GM23338 (cell line): ENCODE data around the gene RYR1. TPM values are rescaled to one million over a fixed set of nuclear protein-coding genes. Genes with fewer than 3 reads are reported as not detected.
A peak's percentile ranks its signal among the peaks of the same experiment; 100 is the strongest.

ENCODE experiments used
- ATAC-seq: fragments of 200-7000 bp; cut with Tn5 transposase; 3 replicates; pipeline ENCODE4 v1.9.1; 2020
- DNase-seq: peaks from one replicate; pipeline ENCODE4 v3.0.0-alpha.2; 2015; ENCODE audit warnings: low spot score
- H2AFZ ChIP-seq: fragments of 200-600 bp; sonication (generic); 2 replicates; pipeline ENCODE4 v1.8.0; 2016; ENCODE audit warnings: antibody characterized with exemption, mild to moderate bottlenecking, moderate library complexity
- H3F3A ChIP-seq: fragments of 200-600 bp; sonication (generic); replicated peaks from 2 replicates; pipeline ENCODE4 v1.8.0; 2017; ENCODE audit warnings: antibody characterized with exemption, mixed run types, low read depth
- H3K27ac ChIP-seq: fragments of 200-600 bp; sonication (generic); 2 replicates; pipeline ENCODE4 v1.6.1; 2016; ENCODE audit warnings: low read depth
- H3K27me3 ChIP-seq: fragments of 200-600 bp; sonication (generic); 2 replicates; pipeline ENCODE4 v1.8.0; 2016; ENCODE audit warnings: mild to moderate bottlenecking, mixed run types, moderate library complexity; ENCODE audit not compliant: insufficient read depth
- H3K36me3 ChIP-seq: fragments of 200-600 bp; sonication (generic); 2 replicates; pipeline ENCODE4 v1.8.0; 2016; ENCODE audit warnings: mild to moderate bottlenecking; ENCODE audit not compliant: insufficient read depth
- H3K4me1 ChIP-seq: fragments of 200-600 bp; sonication (generic); 2 replicates; pipeline ENCODE4 v1.8.0; 2016; ENCODE audit warnings: mild to moderate bottlenecking, moderate library complexity; ENCODE audit not compliant: insufficient read depth
- H3K4me2 ChIP-seq: fragments of 200-600 bp; sonication (generic); 2 replicates; pipeline ENCODE4 v1.7.1; 2017; ENCODE audit warnings: mixed run types
- H3K4me3 ChIP-seq: fragments of 200-600 bp; sonication (generic); 2 replicates; pipeline ENCODE4 v1.6.1; 2016; ENCODE audit warnings: mixed run types
- H3K79me2 ChIP-seq: fragments of 200-600 bp; sonication (generic); replicated peaks from 2 replicates; pipeline ENCODE4 v1.8.0; 2017; ENCODE audit warnings: mild to moderate bottlenecking; ENCODE audit not compliant: insufficient read depth
- H3K9me2 ChIP-seq: fragments of 200-600 bp; sonication (generic); 2 replicates; pipeline ENCODE4 v1.8.0; 2017; ENCODE audit not compliant: insufficient read depth
- H4K20me1 ChIP-seq: fragments of 200-600 bp; sonication (generic); replicated peaks from 2 replicates; pipeline ENCODE4 v1.8.0; 2017; ENCODE audit warnings: mild to moderate bottlenecking; ENCODE audit not compliant: insufficient read depth
- H3K27ac Mint-ChIP-seq: 2 replicates; pipeline ENCODE4 v1.8.0; 2020; ENCODE audit warnings: inconsistent platforms, mild to moderate bottlenecking, moderate library complexity, mixed read lengths
- H3K27me3 Mint-ChIP-seq: 3 replicates; pipeline ENCODE4 v1.8.0; 2022; ENCODE audit warnings: low read depth, mild to moderate bottlenecking, moderate library complexity, mixed read lengths, inconsistent platforms; ENCODE audit not compliant: insufficient read depth, poor library complexity
- H3K36me3 Mint-ChIP-seq: 3 replicates; pipeline ENCODE4 v1.8.0; 2021; ENCODE audit warnings: low read depth, mild to moderate bottlenecking, inconsistent platforms, moderate library complexity, mixed read lengths
- H3K4me1 Mint-ChIP-seq: 3 replicates; pipeline ENCODE4 v1.8.0; 2020; ENCODE audit warnings: mild to moderate bottlenecking, inconsistent platforms, mixed read lengths
- H3K4me3 Mint-ChIP-seq: 3 replicates; pipeline ENCODE4 v1.8.0; 2021; ENCODE audit warnings: moderate library complexity, mild to moderate bottlenecking, inconsistent platforms, mixed read lengths
- H3K9me3 Mint-ChIP-seq: 3 replicates; pipeline ENCODE4 v1.8.0; 2020; ENCODE audit warnings: moderate library complexity, mild to moderate bottlenecking, inconsistent platforms, mixed read lengths
- CREB1 ChIP-seq: fragments of 250-450 bp; sonication (Bioruptor Pico); IDR thresholded peaks from 2 replicates; pipeline ENCODE4 v1.5.0; 2020; ENCODE audit warnings: low read depth, mild to moderate bottlenecking, moderate library complexity
- ETS1 ChIP-seq: IDR thresholded peaks from 2 replicates; pipeline ENCODE4 v1.6.1; 2016; ENCODE audit warnings: antibody characterized with exemption
- EZH2 ChIP-seq: fragments of 200-600 bp; sonication (generic); IDR thresholded peaks from one replicate; pipeline ENCODE4 v1.8.0; 2017; ENCODE audit warnings: antibody characterized with exemption, mild to moderate bottlenecking, low read depth; ENCODE audit not compliant: unreplicated experiment
- EZH2phosphoT487 ChIP-seq: fragments of 200-600 bp; sonication (generic); IDR thresholded peaks from one replicate; pipeline ENCODE4 v1.8.1; 2018; ENCODE audit warnings: antibody characterized with exemption; ENCODE audit not compliant: unreplicated experiment
- JUNB ChIP-seq: IDR thresholded peaks from one replicate; pipeline ENCODE4 v1.6.1; 2016; ENCODE audit warnings: antibody characterized with exemption; ENCODE audit not compliant: unreplicated experiment
- NANOG ChIP-seq: IDR thresholded peaks from 2 replicates; pipeline ENCODE4 v1.6.1; 2016; ENCODE audit warnings: antibody characterized with exemption, borderline replicate concordance
- POLR2AphosphoS5 ChIP-seq: IDR thresholded peaks from 2 replicates; pipeline ENCODE4 v1.6.1; 2016; ENCODE audit warnings: antibody characterized with exemption, low read depth
- STAT1 ChIP-seq: IDR thresholded peaks from one replicate; pipeline ENCODE4 v1.6.1; 2016; ENCODE audit warnings: antibody characterized with exemption; ENCODE audit not compliant: unreplicated experiment
- ZNF114 ChIP-seq: fragments of 250-450 bp; sonication (Bioruptor Pico); IDR thresholded peaks from 2 replicates; pipeline ENCODE4 v1.5.0; 2020; ENCODE audit warnings: mild to moderate bottlenecking, moderate library complexity
- ZNF331 ChIP-seq: fragments of 250-450 bp; sonication (Bioruptor Pico); IDR thresholded peaks from 2 replicates; pipeline ENCODE4 v1.5.0; 2020; ENCODE audit warnings: low read depth, mild to moderate bottlenecking, moderate library complexity
- ZNF462 ChIP-seq: fragments of 250-450 bp; sonication (Bioruptor Pico); IDR thresholded peaks from 2 replicates; pipeline ENCODE4 v1.5.0; 2020; ENCODE audit warnings: mild to moderate bottlenecking, moderate library complexity
- polyA plus RNA-seq: library from polyadenylated mRNA; unstranded; fragments of >200 nt; fragmentation: Nextera tagmentation; extraction: Ambion mirVana; gene quantifications from 2 replicates; pipeline ENCODE4 v1.2.1, GENCODE V29; 2016
- total RNA-seq: library from RNA; depleted of rRNA; stranded (reverse); fragments of >200 nt; shearing (Covaris generic); gene quantifications from 2 replicates; pipeline ENCODE4 v1.2.3, GENCODE V29; 2014
- TF ChIP-seq, protein P1 (sequence below), 2 experiments: fragments of 200-600 bp in 1 of 2; sonication (generic) in 1 of 2; conservative IDR thresholded peaks; 2 replicates each; pipeline versions ENCODE4 v1.5.1 to v1.6.1; 2016 to 2017; ENCODE audit warnings: antibody characterized with exemption in 2 of 2, low read depth in 2 of 2, mild to moderate bottlenecking in 2 of 2, moderate library complexity in 1 of 2
- TF ChIP-seq, protein P2 (sequence below): IDR thresholded peaks from one replicate; pipeline ENCODE4 v1.6.1; 2018; ENCODE audit warnings: antibody characterized with exemption; ENCODE audit not compliant: unreplicated experiment

RYR1 gene
- total and polyA plus RNA-seq, 2 experiments from 2014 or later: 4.0 to 26.7 TPM

DNA sequence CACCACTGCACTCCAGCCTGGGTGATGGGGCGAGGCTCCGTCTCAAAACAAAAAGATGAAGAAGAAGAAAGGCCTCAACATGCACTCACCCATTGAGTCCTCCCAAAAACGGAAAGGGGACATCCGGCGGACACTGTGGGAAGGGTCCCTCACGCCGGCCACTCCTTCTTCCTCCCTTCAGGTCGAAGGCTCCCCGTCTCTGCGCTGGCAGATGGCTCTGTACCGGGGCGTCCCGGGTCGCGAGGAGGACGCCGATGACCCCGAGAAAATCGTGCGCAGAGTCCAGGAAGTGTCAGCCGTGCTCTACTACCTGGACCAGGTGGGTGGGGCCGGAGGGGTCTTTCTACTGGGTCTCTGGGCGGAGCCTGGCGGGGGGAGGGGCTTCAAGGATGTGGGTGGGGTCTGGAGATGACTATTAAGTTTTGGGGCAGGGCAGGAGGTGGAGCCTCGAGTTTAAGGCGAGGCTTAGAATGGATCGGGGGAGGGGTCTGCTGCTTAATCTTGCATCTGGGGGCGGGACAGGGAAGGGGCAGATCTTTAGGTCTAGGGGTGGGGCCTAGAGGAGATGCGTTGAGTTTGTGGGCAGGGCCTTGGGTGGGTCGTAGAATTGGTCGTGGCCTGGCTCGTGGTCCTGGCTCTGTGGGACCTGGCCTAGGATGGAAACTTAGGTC is 94.1 kb downstream of the RYR1 start:
- Histone ChIP-seq H3K4me3 (no peak overlapping the region), H3K9me2 (no peaks in the 10 kb centered on the region), H3F3A (no peaks in the 10 kb centered on the region), H3K4me2 (no peak overlapping the region), H3K36me3 (0 out of 2 replicates have a peak, but pooled peaks cover 6% of the 10 kb centered on the region), H3K27ac (no peak overlapping the region), H4K20me1 (no peaks in the 10 kb centered on the region), H2AFZ (no peak overlapping the region), H3K79me2 (no peaks in the 10 kb centered on the region), H3K27me3 (no peaks in the 10 kb centered on the region), H3K4me1 (no peaks in the 10 kb centered on the region)
- ATAC-seq (peak; percentile 86), DNase-seq (peak; percentile 96)
- Mint-ChIP-seq H3K27ac (no peak overlapping the region; the same call in 1 of the 2 replicates), H3K4me1 (no peaks in the 10 kb centered on the region), H3K36me3 (peaks cover 50% of the 10 kb centered on the region), H3K9me3 (no peaks in the 10 kb centered on the region), H3K4me3 (no peak overlapping the region), H3K27me3 (peaks cover 7% of the 10 kb centered on the region)
- TF ChIP-seq ETS1 (no peak), NANOG (no peak), EZH2 (no peak), STAT1 (no peak), POLR2AphosphoS5 (no peak), ZNF462 (no peak), CREB1 (CRISPR knock-in tag) (no peak), ZNF114 (CRISPR knock-in tag) (no peak), JUNB (no peak), EZH2phosphoT487 (no peak), ZNF331 (CRISPR knock-in tag) (no peak)
- TF ChIP-seq, protein P1, sequence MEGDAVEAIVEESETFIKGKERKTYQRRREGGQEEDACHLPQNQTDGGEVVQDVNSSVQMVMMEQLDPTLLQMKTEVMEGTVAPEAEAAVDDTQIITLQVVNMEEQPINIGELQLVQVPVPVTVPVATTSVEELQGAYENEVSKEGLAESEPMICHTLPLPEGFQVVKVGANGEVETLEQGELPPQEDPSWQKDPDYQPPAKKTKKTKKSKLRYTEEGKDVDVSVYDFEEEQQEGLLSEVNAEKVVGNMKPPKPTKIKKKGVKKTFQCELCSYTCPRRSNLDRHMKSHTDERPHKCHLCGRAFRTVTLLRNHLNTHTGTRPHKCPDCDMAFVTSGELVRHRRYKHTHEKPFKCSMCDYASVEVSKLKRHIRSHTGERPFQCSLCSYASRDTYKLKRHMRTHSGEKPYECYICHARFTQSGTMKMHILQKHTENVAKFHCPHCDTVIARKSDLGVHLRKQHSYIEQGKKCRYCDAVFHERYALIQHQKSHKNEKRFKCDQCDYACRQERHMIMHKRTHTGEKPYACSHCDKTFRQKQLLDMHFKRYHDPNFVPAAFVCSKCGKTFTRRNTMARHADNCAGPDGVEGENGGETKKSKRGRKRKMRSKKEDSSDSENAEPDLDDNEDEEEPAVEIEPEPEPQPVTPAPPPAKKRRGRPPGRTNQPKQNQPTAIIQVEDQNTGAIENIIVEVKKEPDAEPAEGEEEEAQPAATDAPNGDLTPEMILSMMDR (conservative IDR thresholded peaks at IDR 0.05; ENCODE audit: low read depth in 2 of 2): no peak
- TF ChIP-seq, protein P2, sequence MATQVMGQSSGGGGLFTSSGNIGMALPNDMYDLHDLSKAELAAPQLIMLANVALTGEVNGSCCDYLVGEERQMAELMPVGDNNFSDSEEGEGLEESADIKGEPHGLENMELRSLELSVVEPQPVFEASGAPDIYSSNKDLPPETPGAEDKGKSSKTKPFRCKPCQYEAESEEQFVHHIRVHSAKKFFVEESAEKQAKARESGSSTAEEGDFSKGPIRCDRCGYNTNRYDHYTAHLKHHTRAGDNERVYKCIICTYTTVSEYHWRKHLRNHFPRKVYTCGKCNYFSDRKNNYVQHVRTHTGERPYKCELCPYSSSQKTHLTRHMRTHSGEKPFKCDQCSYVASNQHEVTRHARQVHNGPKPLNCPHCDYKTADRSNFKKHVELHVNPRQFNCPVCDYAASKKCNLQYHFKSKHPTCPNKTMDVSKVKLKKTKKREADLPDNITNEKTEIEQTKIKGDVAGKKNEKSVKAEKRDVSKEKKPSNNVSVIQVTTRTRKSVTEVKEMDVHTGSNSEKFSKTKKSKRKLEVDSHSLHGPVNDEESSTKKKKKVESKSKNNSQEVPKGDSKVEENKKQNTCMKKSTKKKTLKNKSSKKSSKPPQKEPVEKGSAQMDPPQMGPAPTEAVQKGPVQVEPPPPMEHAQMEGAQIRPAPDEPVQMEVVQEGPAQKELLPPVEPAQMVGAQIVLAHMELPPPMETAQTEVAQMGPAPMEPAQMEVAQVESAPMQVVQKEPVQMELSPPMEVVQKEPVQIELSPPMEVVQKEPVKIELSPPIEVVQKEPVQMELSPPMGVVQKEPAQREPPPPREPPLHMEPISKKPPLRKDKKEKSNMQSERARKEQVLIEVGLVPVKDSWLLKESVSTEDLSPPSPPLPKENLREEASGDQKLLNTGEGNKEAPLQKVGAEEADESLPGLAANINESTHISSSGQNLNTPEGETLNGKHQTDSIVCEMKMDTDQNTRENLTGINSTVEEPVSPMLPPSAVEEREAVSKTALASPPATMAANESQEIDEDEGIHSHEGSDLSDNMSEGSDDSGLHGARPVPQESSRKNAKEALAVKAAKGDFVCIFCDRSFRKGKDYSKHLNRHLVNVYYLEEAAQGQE: no peak
